Keratinocyte (primary cell): ENCODE results near the gene CARMIL1. TPM values are rescaled to one million over a fixed set of nuclear protein-coding genes. Genes with fewer than 3 reads are reported as not detected.

ENCODE experiments used
- DNase-seq: peaks from one replicate; pipeline ENCODE4 v3.0.0-alpha.2; 2011; ENCODE audit warnings: low read depth, missing footprints, low spot score
- FAIRE-seq: peaks from 2 replicates; lab custom pipeline; 2011; peaks lifted over from hg19 to GRCh38; lab: Jason Lieb, UNC
- H2AFZ ChIP-seq: 2 replicates; pipeline ENCODE4 v1.6.0; 2012; ENCODE audit warnings: low read length, control low read depth, inconsistent platforms; ENCODE audit not compliant: control insufficient read depth
- H3K27ac ChIP-seq: 2 replicates; pipeline ENCODE4 v1.5.1; 2011; ENCODE audit warnings: low read length; ENCODE audit not compliant: control insufficient read depth, insufficient read depth
- H3K27me3 ChIP-seq: 3 replicates; pipeline ENCODE4 v1.6.0; 2011; ENCODE audit warnings: low read length; ENCODE audit not compliant: control insufficient read depth, insufficient read depth; ENCODE audit errors: extremely low read depth
- H3K36me3 ChIP-seq, 2 experiments: 2 replicates in 1 of 2; 3 replicates in 1 of 2; pipeline ENCODE4 v1.5.1; 2011; ENCODE audit warnings: low read length in 2 of 2, mild to moderate bottlenecking in 1 of 2; ENCODE audit not compliant: control insufficient read depth in 2 of 2, insufficient read depth in 2 of 2; ENCODE audit errors: extremely low read depth in 1 of 2
- H3K4me1 ChIP-seq: 3 replicates; pipeline ENCODE4 v1.5.1; 2011; ENCODE audit warnings: low read length; ENCODE audit not compliant: control insufficient read depth, insufficient read depth; ENCODE audit errors: extremely low read depth
- H3K4me2 ChIP-seq: 3 replicates; pipeline ENCODE4 v1.6.0; 2011; ENCODE audit warnings: low read depth, low read length; ENCODE audit not compliant: control insufficient read depth, insufficient read depth; ENCODE audit errors: extremely low read depth
- H3K4me3 ChIP-seq, 3 experiments: fragments of 200-600 bp in 1 of 3; sonication (generic) in 1 of 3; 2 replicates in 2 of 3; 3 replicates in 1 of 3; pipeline ENCODE4 v1.5.1; 2011 to 2016; ENCODE audit warnings: low read length in 3 of 3, mild to moderate bottlenecking in 3 of 3, control low read depth in 2 of 3, inconsistent platforms in 1 of 3, low read depth in 1 of 3, mixed read lengths in 1 of 3, mixed run types in 1 of 3, moderate library complexity in 1 of 3; ENCODE audit not compliant: control insufficient read depth in 2 of 3, insufficient read depth in 2 of 3; ENCODE audit errors: extremely low read depth in 1 of 3
- H3K79me2 ChIP-seq: 2 replicates; pipeline ENCODE4 v1.6.0; 2012; ENCODE audit warnings: low read length; ENCODE audit not compliant: control insufficient read depth, insufficient read depth
- H3K9ac ChIP-seq: 3 replicates; pipeline ENCODE4 v1.6.0; 2011; ENCODE audit warnings: low read length; ENCODE audit not compliant: control insufficient read depth, insufficient read depth; ENCODE audit errors: extremely low read depth
- H3K9me1 ChIP-seq: 3 replicates; pipeline ENCODE4 v1.6.0; 2011; ENCODE audit warnings: low read length; ENCODE audit not compliant: control insufficient read depth, insufficient read depth; ENCODE audit errors: extremely low read depth
- H3K9me3 ChIP-seq: 2 replicates; pipeline ENCODE4 v1.5.1; 2012; ENCODE audit warnings: low read depth, low read length; ENCODE audit not compliant: control insufficient read depth
- H4K20me1 ChIP-seq: 3 replicates; pipeline ENCODE4 v1.6.0; 2011; ENCODE audit warnings: low read length; ENCODE audit not compliant: control insufficient read depth, insufficient read depth; ENCODE audit errors: extremely low read depth
- EZH2 ChIP-seq: IDR thresholded peaks from one replicate; pipeline ENCODE4 v1.6.1; 2012; ENCODE audit warnings: inconsistent platforms, mild to moderate bottlenecking, low read length, moderate library complexity
- dilution Hi-C: fragments of 300-500 bp; cut with MboI; formaldehyde crosslinking; loops from one replicate; pipeline ENCODE4 v1.7.0; 2020; ENCODE audit warnings: low sequenced_read_pairs; ENCODE audit not compliant: extremely low pct_ligation_motif_present
- polyA plus RNA-seq, 5 experiments: library from polyadenylated mRNA; depleted of rRNA in 3 of 5; stranded (reverse) in 3 of 5; stranded (forward) in 1 of 5; unstranded in 1 of 5; fragments of >200 nt; gene quantifications; 1 replicate in 1 of 5; 2 replicates in 3 of 5; 3 replicates in 1 of 5; pipeline versions ENCODE4 v1.2.1 to v1.2.3, GENCODE V29; 2011 to 2012; ENCODE audit warnings: missing spikeins in 2 of 5, low read depth in 1 of 5, low replicate concordance in 1 of 5
- TF ChIP-seq, protein P1 (sequence below), 3 experiments: IDR thresholded peaks in 1 of 3; conservative IDR thresholded peaks in 1 of 3; optimal IDR thresholded peaks in 1 of 3; 2 replicates in 2 of 3; 3 replicates in 1 of 3; pipeline versions ENCODE3 to v1.5.1; 2011; ENCODE audit warnings: low read length in 3 of 3, mild to moderate bottlenecking in 3 of 3, moderate library complexity in 2 of 3, control low read depth in 1 of 3, inconsistent platforms in 1 of 3; ENCODE audit not compliant: insufficient read depth in 2 of 3; ENCODE audit errors: extremely low read depth in 1 of 3

The CARMIL1 gene
- polyA plus RNA-seq, 1 donor (not counting 4 experiments of a cell fraction or from before 2014, with no cell fraction given): 18.9 TPM

DNA sequence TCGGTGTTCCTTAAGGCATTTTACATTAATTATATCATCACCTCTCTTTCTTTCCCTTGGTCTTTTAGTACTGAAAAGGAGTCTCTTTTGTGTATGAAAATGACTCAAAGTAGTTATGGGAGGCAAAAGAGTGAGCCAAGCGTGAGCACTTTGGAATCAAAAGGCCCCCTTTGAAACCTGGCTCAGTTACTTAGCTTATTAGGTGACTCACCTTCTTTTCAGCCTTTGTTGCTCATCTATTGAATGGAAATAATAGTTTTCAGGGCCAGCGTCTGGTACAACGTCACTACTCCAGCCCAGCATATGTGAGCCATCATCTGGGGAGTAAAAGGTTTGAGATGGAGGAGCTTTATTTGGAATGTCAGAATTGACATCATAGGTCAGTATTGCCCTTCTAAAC lies 225.5 kb downstream of the CARMIL1 start:
- Histone ChIP-seq H3K4me3 (no peak overlapping the region), H3K9me1 (no peaks in the 10 kb centered on the region), H3K9ac (peak overlapping the region; percentile 18), H3K9me3 (no peaks in the 10 kb centered on the region), H4K20me1 (no peaks in the 10 kb centered on the region), H3K27me3 (no peaks in the 10 kb centered on the region), H3K79me2 (no peaks in the 10 kb centered on the region), H2AFZ (no peak overlapping the region), H3K27ac (peak overlapping the region; percentile 68), H3K4me1 (peaks cover 40% of the 10 kb centered on the region), H3K36me3 (no peaks in the 10 kb centered on the region), H3K4me2 (peak overlapping the region; percentile 20)
- DNase-seq (peak; percentile 61), FAIRE-seq (peak; percentile 90)
- TF ChIP-seq EZH2: no peak
- TF ChIP-seq, protein P1, sequence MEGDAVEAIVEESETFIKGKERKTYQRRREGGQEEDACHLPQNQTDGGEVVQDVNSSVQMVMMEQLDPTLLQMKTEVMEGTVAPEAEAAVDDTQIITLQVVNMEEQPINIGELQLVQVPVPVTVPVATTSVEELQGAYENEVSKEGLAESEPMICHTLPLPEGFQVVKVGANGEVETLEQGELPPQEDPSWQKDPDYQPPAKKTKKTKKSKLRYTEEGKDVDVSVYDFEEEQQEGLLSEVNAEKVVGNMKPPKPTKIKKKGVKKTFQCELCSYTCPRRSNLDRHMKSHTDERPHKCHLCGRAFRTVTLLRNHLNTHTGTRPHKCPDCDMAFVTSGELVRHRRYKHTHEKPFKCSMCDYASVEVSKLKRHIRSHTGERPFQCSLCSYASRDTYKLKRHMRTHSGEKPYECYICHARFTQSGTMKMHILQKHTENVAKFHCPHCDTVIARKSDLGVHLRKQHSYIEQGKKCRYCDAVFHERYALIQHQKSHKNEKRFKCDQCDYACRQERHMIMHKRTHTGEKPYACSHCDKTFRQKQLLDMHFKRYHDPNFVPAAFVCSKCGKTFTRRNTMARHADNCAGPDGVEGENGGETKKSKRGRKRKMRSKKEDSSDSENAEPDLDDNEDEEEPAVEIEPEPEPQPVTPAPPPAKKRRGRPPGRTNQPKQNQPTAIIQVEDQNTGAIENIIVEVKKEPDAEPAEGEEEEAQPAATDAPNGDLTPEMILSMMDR (optimal IDR thresholded peaks at IDR 0.05 in 1 of 3, IDR thresholded peaks at IDR 0.05 in 1 of 3, conservative IDR thresholded peaks at IDR 0.05 in 1 of 3; ENCODE audit: extremely low read depth in 1 of 3, insufficient read depth in 2 of 3, low read length in 3 of 3): no peak
- dilution Hi-C loops: no loop called here

DNA sequence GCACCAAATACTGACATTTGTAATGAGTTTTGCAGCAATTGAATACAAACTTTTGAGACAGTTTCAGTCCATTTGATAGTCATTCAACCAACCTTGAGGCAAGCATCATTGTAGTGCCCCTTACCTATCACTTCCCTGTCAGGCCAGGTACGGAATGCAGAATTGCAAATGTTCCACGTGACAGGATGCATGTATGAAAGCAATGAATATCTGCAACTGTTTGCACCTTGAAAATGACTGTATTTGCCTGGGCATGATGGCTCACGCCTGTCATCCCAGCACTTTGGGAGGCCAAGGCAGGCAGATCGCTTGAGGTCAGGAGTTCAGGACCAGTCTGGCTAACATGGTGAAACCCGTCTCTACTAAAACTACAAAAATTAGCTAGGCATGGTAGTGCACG lies 226.8 kb downstream of the CARMIL1 start:
- TF ChIP-seq, protein P1 (optimal IDR thresholded peaks at IDR 0.05 in 1 of 3, IDR thresholded peaks at IDR 0.05 in 1 of 3, conservative IDR thresholded peaks at IDR 0.05 in 1 of 3; ENCODE audit: extremely low read depth in 1 of 3, insufficient read depth in 2 of 3, low read length in 3 of 3): no peak
- TF ChIP-seq EZH2: no peak
- dilution Hi-C loops: no loop called here
- FAIRE-seq: peak; percentile 81

More for the DNA sequence above, 226.8 kb downstream of the CARMIL1 start:
- no peak overlapping the region for H3K4me3 ChIP-seq
- no peaks in the 10 kb centered on the region for H3K27me3 ChIP-seq
- no peak overlapping the region for H3K4me2 ChIP-seq
- no peaks in the 10 kb centered on the region for H3K9me3 ChIP-seq
- H2AFZ ChIP-seq: no peak overlapping the region
- H3K27ac ChIP-seq: no peak overlapping the region
- H3K9me1 ChIP-seq: no peaks in the 10 kb centered on the region
- peak; percentile 32 for DNase-seq
- no peaks in the 10 kb centered on the region for H3K79me2 ChIP-seq
- peaks cover 32% of the 10 kb centered on the region for H3K4me1 ChIP-seq
- H3K36me3 ChIP-seq: no peaks in the 10 kb centered on the region
- no peaks in the 10 kb centered on the region for H4K20me1 ChIP-seq
- H3K9ac ChIP-seq: no peak overlapping the region
